ENCODE results near the gene VMP1.
"Not testable (repeated sequence)": the region's sequence is repeated elsewhere in the genome, so short reads cannot be mapped to it uniquely, and the experiment has no call there.

Gene VMP1

DNA sequence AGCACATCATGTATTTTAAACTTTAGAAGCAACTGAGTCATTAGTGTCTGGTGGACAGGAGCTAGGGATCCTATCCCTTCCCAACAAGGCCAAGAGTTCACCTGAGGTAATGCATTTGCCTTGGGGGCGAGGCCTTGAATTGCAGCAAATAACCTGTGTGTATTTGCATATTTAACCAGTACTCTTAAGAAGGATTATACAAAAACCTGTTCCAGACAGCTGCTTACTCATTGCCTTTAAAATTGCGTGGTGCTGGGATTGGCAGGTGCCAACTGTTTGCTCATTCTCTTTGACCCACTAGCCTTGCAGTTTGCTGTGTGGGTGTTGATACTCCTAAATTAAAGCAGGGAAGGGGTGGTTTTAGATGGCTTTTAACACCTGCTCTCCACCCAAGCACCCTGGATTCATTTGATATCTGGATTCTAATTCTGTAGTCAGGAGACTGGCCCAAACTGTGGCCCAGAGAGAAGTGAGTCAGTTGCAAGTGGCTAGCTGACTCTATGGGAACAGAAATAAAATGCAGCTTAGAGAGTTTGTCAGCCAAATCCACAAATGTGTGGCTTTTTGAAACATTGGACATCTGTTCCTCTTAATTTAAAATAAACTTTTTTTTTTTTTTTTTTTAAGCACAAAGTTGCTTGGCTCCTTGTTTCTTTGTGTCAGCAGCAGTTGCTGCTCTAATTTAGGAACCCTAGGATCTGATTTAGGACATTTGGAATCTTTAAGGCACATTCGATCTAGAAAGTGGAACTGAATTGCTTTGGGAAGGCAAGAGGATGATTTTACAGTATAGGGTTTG lies 138.3 kb downstream of the VMP1 start:
- DNase-seq (ENCODE audit: low read depth) = peak; percentile 90
- TF ChIP-seq, protein P1, sequence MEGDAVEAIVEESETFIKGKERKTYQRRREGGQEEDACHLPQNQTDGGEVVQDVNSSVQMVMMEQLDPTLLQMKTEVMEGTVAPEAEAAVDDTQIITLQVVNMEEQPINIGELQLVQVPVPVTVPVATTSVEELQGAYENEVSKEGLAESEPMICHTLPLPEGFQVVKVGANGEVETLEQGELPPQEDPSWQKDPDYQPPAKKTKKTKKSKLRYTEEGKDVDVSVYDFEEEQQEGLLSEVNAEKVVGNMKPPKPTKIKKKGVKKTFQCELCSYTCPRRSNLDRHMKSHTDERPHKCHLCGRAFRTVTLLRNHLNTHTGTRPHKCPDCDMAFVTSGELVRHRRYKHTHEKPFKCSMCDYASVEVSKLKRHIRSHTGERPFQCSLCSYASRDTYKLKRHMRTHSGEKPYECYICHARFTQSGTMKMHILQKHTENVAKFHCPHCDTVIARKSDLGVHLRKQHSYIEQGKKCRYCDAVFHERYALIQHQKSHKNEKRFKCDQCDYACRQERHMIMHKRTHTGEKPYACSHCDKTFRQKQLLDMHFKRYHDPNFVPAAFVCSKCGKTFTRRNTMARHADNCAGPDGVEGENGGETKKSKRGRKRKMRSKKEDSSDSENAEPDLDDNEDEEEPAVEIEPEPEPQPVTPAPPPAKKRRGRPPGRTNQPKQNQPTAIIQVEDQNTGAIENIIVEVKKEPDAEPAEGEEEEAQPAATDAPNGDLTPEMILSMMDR (conservative IDR thresholded peaks at IDR 0.05; ENCODE audit: low read depth, low read length) = no peak
- no peak overlapping the region for H3K4me3 ChIP-seq (ENCODE audit: low read depth, low read length)

- TF ChIP-seq, protein P1 (conservative IDR thresholded peaks at IDR 0.05; ENCODE audit: low read depth, low read length) = no peak
- DNase-seq (ENCODE audit: low read depth) = peak; percentile 92
- H3K4me3 ChIP-seq (ENCODE audit: low read depth, low read length) = no peak overlapping the region
These were observed 139.1 kb downstream of the VMP1 start for GRCh38 chr17:59846394-59847165.

- TF ChIP-seq, protein P1 (conservative IDR thresholded peaks at IDR 0.05; ENCODE audit: low read depth, low read length) = no peak
- no peak for DNase-seq (ENCODE audit: low read depth)
- no peak overlapping the region for H3K4me3 ChIP-seq (ENCODE audit: low read depth, low read length)
These were observed 140.9 kb downstream of the VMP1 start for GRCh38 chr17:59848385-59848668.

DNA sequence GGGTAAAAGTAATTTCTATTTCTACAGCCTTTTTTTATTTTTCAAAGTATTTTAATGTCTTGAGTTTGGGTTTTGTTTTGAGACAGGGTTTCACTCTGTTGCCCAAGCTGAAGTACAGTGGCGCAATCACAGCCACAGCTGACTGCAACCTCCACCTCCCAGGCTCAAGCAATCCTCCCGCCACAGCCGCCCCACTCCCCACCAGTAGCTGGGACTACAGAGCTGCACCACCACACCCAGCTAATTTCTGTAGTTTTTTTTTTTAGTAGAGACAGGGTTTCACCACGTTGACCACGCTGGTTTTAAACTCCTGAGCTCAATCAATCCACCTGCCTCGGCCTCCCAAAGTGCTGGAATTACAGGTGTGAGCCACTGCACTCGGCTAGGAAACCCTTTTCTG lies 141.3 kb downstream of the VMP1 start:
- DNase-seq (ENCODE audit: low read depth) = peak; percentile 91
- H3K4me3 ChIP-seq (ENCODE audit: low read depth, low read length) = no peak overlapping the region

GRCh38 chr17:59850311-59850710 lies 142.9 kb downstream of the VMP1 start:
- DNase-seq (ENCODE audit: low read depth); H3K4me3 ChIP-seq (ENCODE audit: low read depth, low read length): not testable (repeated sequence)

More for the DNA sequence above, 141.3 kb downstream of the VMP1 start:
- TF ChIP-seq, protein P1 (conservative IDR thresholded peaks at IDR 0.05; ENCODE audit: low read depth, low read length) = no peak

- no peak overlapping the region for H3K4me3 ChIP-seq (ENCODE audit: low read depth, low read length)
- TF ChIP-seq, protein P1 (conservative IDR thresholded peaks at IDR 0.05; ENCODE audit: low read depth, low read length) = no peak
- DNase-seq (ENCODE audit: low read depth) = peak; percentile 94
These were observed 144.3 kb downstream of the VMP1 start for GRCh38 chr17:59851439-59852375.

DNA sequence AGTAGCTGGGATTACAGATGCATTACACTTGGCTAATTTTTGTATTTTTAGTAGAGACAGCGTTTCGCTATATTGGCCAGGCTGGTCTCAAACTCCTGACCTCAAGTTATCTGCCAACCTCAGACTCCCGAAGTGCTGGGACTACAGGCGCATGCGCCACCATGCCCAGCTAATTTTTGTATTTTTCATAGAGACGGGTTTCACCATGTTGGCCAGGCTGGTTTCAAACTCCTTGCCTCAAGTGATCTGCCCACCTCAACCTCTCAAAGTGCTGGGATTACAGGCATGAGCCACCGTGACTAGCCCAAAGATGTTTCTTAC lies 145.4 kb downstream of the VMP1 start:
- H3K4me3 ChIP-seq (ENCODE audit: low read depth, low read length); DNase-seq (ENCODE audit: low read depth): not testable (repeated sequence)
